NK-92 (cell line): ENCODE results near the gene OR5A2.
"Not testable (repeated sequence)": the region's sequence is repeated elsewhere in the genome, so short reads cannot be mapped to it uniquely, and the experiment has no call there.

Experiments used
- DNase-seq: peaks from one replicate; lab custom pipeline; 2025; ENCODE audit not compliant: unreplicated experiment; lab: John Stamatoyannopoulos, UW

OR5A2 gene

GRCh38 chr11:59400461-59401261, 25.6 kb downstream of the OR5A2 start:
- DNase-seq, result no peak

- no peak for DNase-seq
These were observed 32.0 kb downstream of the OR5A2 start for GRCh38 chr11:59394186-59394585.

DNA sequence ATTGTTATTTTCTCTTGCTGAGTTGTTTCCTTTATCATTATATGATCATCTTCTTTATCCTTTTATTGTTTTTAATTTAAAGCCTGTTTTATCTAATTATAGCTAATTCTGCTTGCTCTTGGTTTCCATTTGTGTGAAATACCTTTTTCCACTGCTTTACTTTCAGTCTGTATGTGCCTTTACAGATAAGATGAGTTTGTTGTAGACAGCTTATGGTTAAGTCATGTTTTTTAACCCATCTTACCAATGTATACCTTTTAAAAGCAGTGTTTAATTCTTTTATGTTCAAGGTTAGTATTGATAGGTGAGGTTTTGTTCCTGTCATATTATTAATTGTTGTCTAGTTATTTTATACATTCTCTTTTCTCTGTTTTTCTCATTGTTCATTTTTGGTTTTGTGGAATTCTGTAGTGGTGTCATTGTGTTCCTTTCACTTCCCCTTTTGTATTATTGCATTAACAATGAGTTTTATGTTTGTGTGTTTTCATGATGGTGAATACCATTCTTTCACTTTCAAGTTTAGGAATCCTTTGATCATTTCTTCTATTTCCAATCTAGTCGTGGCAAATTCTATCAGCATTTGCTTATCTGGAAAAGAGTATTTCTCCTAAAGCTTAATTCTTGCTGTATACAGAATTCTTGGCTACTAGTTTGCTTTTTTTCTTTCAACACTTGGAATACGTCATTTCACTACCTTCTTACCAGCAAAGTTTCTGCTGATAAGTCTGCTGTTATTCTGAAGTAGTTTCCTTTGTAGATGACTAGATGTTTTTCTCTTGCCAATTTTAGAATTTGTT, 45.8 kb downstream of the OR5A2 start:
- DNase-seq, result no peak

DNA sequence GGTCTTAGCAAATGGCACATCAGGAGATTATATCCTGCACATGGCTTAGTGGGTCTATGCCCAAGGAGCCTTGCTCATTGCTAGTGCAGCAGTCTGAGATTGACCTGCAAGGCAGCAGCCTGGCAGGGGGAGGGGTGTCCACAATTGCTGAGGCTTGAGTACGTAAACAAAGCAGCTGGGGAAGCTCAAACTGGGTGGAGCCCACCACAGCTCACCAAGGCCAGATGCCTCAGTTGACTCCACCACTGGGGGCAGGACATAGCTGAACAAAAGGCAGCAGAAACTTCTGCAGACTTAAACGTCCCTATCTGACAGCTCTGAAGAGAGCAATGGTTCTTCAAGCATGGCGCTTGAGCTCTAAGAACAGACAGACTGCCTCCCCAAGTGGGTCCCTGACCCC, 53.9 kb downstream of the OR5A2 start:
- DNase-seq, result not testable (repeated sequence)

DNA sequence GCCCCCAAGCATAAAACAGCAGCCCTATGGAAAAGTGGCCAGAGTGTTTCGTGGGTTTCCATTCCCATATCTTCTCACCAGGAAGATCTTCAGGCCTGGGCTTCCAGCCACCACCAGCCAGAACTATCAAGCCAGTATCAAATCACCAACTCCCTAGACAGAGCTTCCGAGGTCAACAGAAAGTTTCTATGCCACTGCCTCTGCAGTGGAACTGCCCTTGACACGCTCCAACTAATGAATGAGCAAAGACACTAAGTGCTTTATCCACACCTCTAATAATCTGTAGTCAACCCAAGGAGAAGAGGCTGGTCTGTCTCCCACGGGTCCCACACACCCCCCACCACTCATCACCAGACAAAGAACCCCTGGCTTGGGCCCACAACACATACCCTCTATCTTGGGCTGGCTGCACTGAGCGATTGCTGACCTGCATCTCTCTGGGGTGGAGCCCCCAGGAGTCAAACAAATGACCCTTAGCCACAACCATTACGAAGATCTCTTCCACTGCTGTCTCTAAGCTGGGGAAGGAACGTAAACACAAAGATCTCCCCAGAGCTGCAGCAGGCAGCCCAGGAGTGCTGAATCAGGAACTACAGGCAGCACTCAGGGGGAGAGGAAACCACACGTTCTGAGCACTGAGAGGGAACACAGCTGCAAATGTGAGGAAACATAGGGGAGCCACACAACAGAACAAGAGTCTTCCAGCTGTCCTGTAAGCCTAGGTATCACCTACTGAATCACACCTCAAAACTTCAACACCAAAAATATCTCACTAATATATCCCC, 57.8 kb downstream of the OR5A2 start:
- no peak for DNase-seq
